Panc1 (cell line): ENCODE results near the gene SPTBN1. TPM values are rescaled to one million over a fixed set of nuclear protein-coding genes. Genes with fewer than 3 reads are reported as not detected.

ENCODE experiments used
- ATAC-seq: fragments of 200-7000 bp; cut with Tn5 transposase; 2 replicates; pipeline ENCODE4 v1.9.1; 2020; ENCODE audit warnings: mild to moderate bottlenecking, moderate library complexity
- BruUV-seq: library from RNA; stranded (reverse); fragments of 400-500 nt; replicated peaks from 2 replicates; lab custom pipeline; 2021; lab: Mats Ljungman, UMichigan
- CTCF ChIA-PET: fragments of 300-600 bp; sonication (Branson Sonifier 250); formaldehyde crosslinking; loops from one replicate; lab custom pipeline; 2022; ENCODE audit warnings: antibody characterized with exemption; lab: Charles Lee
- POLR2A ChIA-PET: fragments of 300-600 bp; sonication (Branson Sonifier 250); formaldehyde crosslinking; loops from one replicate; lab custom pipeline; 2022; ENCODE audit warnings: antibody characterized with exemption; lab: Charles Lee
- DNase-seq: peaks from one replicate; pipeline ENCODE4 v3.0.0-alpha.2; 2010; ENCODE audit warnings: low read depth, low spot score
- H3K27ac ChIP-seq: 2 replicates; pipeline ENCODE4 v1.5.1; 2011; ENCODE audit warnings: mild to moderate bottlenecking, low read length, inconsistent platforms
- H3K27me3 ChIP-seq: fragments of 200-500 bp; sonication (Bioruptor generic); 2 replicates; pipeline ENCODE4 v1.6.0; 2014; ENCODE audit warnings: low read length, inconsistent platforms; ENCODE audit not compliant: control insufficient read depth, insufficient read depth
- H3K36me3 ChIP-seq: fragments of 200-500 bp; sonication (Bioruptor generic); 2 replicates; pipeline ENCODE4 v1.5.1; 2014; ENCODE audit warnings: inconsistent platforms, mild to moderate bottlenecking, low read length, moderate library complexity; ENCODE audit not compliant: control insufficient read depth, insufficient read depth
- H3K4me1 ChIP-seq: 2 replicates; pipeline ENCODE4 v1.5.1; 2011; ENCODE audit warnings: inconsistent platforms, mild to moderate bottlenecking, low read length, moderate library complexity; ENCODE audit not compliant: control insufficient read depth, insufficient read depth
- H3K4me3 ChIP-seq, 2 experiments: 2 replicates each; pipeline ENCODE4 v1.5.1; 2011 to 2012; ENCODE audit warnings: low read depth in 2 of 2, low read length in 2 of 2, mild to moderate bottlenecking in 2 of 2, inconsistent platforms in 1 of 2, moderate library complexity in 1 of 2
- H3K9me3 ChIP-seq: fragments of 200-500 bp; sonication (Bioruptor generic); 2 replicates; pipeline ENCODE4 v1.5.1; 2014; ENCODE audit warnings: low read depth, mild to moderate bottlenecking, inconsistent platforms, low read length, moderate library complexity; ENCODE audit not compliant: control insufficient read depth, insufficient read depth
- CTCF ChIP-seq: fragments of 450-650 bp; IDR thresholded peaks from 2 replicates; pipeline ENCODE4 v1.5.1; 2017; ENCODE audit warnings: mild to moderate bottlenecking
- POLR2AphosphoS5 ChIP-seq: IDR thresholded peaks from 2 replicates; pipeline ENCODE4 v1.6.1; 2012; ENCODE audit warnings: mild to moderate bottlenecking, low read depth, low read length, moderate library complexity
- REST ChIP-seq, 2 experiments: IDR thresholded peaks; 2 replicates each; pipeline ENCODE4 v1.6.1; 2011 to 2012; ENCODE audit warnings: low read depth in 2 of 2, control low read depth in 1 of 2, low read length in 1 of 2, mild to moderate bottlenecking in 1 of 2, moderate library complexity in 1 of 2; ENCODE audit not compliant: insufficient read depth in 1 of 2
- SIN3A ChIP-seq: IDR thresholded peaks from 2 replicates; pipeline ENCODE4 v1.6.1; 2012; ENCODE audit warnings: low read depth, mild to moderate bottlenecking, low read length, moderate library complexity, borderline replicate concordance; ENCODE audit not compliant: insufficient read depth
- TCF7L2 ChIP-seq: IDR thresholded peaks from 2 replicates; pipeline ENCODE4 v1.6.1; 2011; ENCODE audit warnings: mild to moderate bottlenecking, low read depth, low read length, inconsistent platforms
- in situ Hi-C: cut with HindIII; loops from 2 replicates; pipeline ENCODE4 v1.10.0; 2016; ENCODE audit warnings: low sequenced_read_pairs, low pct_unique_long_range_greater_than_20kb
- intact Hi-C: fragments of 100-400 bp; cut with micrococcal nuclease; formaldehyde crosslinking; loops from one replicate; pipeline ENCODE4 v1.10.0; 2022; ENCODE audit not compliant: unreplicated experiment
- total RNA-seq: library from RNA; stranded (reverse); gene quantifications from one replicate; pipeline ENCODE4 v1.2.1, GENCODE V29; 2021; ENCODE audit not compliant: unreplicated experiment

The SPTBN1 gene
- total RNA-seq, 1 experiment from 2014 or later, result 169 TPM

GRCh38 chr2:54523324-54523959, 67.3 kb downstream of the SPTBN1 start:
- ATAC-seq (no peak), DNase-seq (no peak)
- in situ Hi-C loops (no loop called here), intact Hi-C loops (no loop called here)
- Histone ChIP-seq H3K27me3 (no peaks in the 10 kb centered on the region), H3K4me1 (peaks cover 16% of the 10 kb centered on the region), H3K27ac (no peak overlapping the region), H3K36me3 (peaks cover 5% of the 10 kb centered on the region; the same call in 1 of the 2 replicates), H3K9me3 (no peaks in the 10 kb centered on the region), H3K4me3 (no peak overlapping the region)
- TF ChIP-seq TCF7L2 (no peak), REST (IDR thresholded peaks at IDR 0.05; ENCODE audit: insufficient read depth in 1 of 2, low read depth in 2 of 2, low read length in 1 of 2) (no peak), POLR2AphosphoS5 (no peak), CTCF (no peak), SIN3A (no peak)
- ChIA-PET POLR2A (no interaction called here), CTCF (interaction anchor here (0.8 kb wide), 1 partner anchor 58 kb away, joined by 3 read pairs; no protein-coding TSS in a partner anchor)
- no TSS peak for BruUV-seq

GRCh38 chr2:54524226-54524991, 68.3 kb downstream of the SPTBN1 start:
- POLR2A ChIA-PET, result no interaction called here

More at GRCh38 chr2:54524226-54524991, 68.3 kb downstream of the SPTBN1 start:
- Histone ChIP-seq H3K4me1 (peaks cover 15% of the 10 kb centered on the region), H3K27ac (no peak overlapping the region), H3K9me3 (no peaks in the 10 kb centered on the region), H3K36me3 (peaks cover 5% of the 10 kb centered on the region; the same call in 1 of the 2 replicates), H3K27me3 (no peaks in the 10 kb centered on the region), H3K4me3 (no peak overlapping the region)
- in situ Hi-C loops (no loop called here), intact Hi-C loops (no loop called here)
- BruUV-seq, result no TSS peak
- CTCF ChIA-PET, result interaction anchor here (0.8 kb wide), 1 partner anchor 57 kb away, joined by 3 read pairs; no protein-coding TSS in a partner anchor
- ATAC-seq (no peak), DNase-seq (no peak)
- TF ChIP-seq POLR2AphosphoS5 (no peak), SIN3A (no peak)
